GM18517 (cell line): ENCODE measurements around the gene ID2.
"Not testable (repeated sequence)": the region's sequence is repeated elsewhere in the genome, so short reads cannot be mapped to it uniquely, and the experiment has no call there.

Experiments used
- ATAC-seq: cut with Tn5 transposase; IDR thresholded peaks from one replicate; pipeline ENCODE4 v1.9.1; 2021; ENCODE audit warnings: mild to moderate bottlenecking, moderate library complexity; ENCODE audit not compliant: unreplicated experiment

The ID2 gene

GRCh38 chr2:8725838-8726237, 44.0 kb downstream of the ID2 start:
- no peak for ATAC-seq

GRCh38 chr2:8728305-8729015, 46.6 kb downstream of the ID2 start:
- no peak for ATAC-seq

GRCh38 chr2:8729101-8729500, 47.2 kb downstream of the ID2 start:
- ATAC-seq = not testable (repeated sequence)

- ATAC-seq = no peak
Measured at GRCh38 chr2:8729939-8730338, 48.1 kb downstream of the ID2 start.

- no peak for ATAC-seq
Measured at GRCh38 chr2:8732601-8733000, 50.7 kb downstream of the ID2 start.
